GM18505 (cell line): Measurements from ENCODE around the gene LASP1NB.
"Not testable (repeated sequence)": the region's sequence is repeated elsewhere in the genome, so short reads cannot be mapped to it uniquely, and the experiment has no call there.

Source experiments
- ATAC-seq: cut with Tn5 transposase; IDR thresholded peaks from one replicate; pipeline ENCODE4 v1.9.1; 2021; ENCODE audit not compliant: unreplicated experiment
- POLR2A ChIP-seq: IDR thresholded peaks from 4 replicates; pipeline ENCODE4 v1.6.1; 2011; ENCODE audit warnings: borderline replicate concordance; ENCODE audit not compliant: insufficient read depth, insufficient read length; ENCODE audit errors: extremely low read depth

Gene LASP1NB

DNA sequence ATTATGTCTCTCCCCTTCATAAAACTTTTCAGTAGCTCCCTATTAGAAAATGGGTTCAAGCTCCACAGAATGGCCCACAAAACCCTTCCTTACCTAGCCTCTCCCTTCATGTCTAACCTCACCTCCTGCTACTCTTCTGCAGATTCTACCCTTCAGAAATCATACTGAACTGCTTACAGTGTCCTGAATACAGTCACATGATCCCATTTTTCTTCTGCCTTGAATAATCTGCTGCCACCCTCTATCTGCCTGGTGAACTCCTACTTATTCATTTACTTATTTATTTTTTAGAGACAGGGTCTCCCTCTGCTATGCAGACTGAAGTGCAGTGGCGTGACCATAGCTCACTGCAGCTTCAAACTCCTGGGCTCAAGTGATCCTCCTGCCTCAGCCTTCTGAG lies 15.0 kb downstream of the LASP1NB start:
- no peak for ATAC-seq
- TF ChIP-seq POLR2A: no peak

DNA sequence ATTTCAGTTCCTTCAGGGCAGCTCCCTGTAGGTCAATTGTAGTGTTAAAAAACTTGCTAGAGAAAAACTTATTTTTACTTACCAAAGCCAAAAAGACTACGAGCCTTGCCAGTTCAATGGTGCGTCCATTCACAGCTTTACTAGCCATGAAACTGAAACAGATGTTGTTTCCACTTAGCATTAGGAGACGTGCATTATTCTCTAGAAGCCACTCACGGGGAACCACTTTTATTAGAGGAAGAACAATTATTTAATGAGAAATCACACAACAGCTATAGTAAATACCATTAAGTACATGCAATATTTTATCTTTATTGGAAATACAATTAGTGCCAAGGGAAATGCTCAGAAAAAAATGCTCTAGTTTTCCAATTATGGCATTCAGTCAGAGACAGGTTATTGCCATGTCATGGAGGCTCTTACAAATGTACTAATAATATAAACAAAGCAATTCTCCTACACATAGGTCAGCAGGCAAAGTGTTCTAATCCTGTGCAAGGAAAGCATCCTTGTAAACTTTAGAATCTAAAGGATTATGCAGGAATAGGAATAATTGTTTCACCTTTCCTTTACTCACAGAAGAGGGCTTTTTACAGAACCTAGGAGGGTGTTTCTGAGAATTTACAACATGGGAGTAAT lies 17.4 kb downstream of the LASP1NB start:
- no peak for TF ChIP-seq POLR2A

DNA sequence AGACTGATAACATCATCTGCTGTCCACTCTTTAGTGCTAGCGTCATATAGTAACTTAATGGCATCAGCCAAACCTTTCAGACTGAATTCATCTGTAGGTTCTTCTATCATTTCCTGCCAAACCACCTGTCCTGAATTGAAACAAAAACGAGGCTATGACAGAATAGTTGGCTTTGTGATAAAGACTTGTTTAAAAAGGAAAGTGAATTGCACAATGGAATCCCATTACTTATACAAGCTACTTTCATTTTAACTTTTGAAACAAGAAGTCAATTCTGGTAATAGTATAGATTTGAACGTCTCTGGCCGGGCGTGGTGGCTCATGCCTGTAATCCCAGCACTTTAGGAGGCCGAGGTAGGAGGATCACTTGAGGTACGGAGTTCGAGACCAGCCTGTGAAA lies 18.2 kb downstream of the LASP1NB start:
- no peak for ATAC-seq
- no peak for TF ChIP-seq POLR2A

More for the DNA sequence above, 17.4 kb downstream of the LASP1NB start:
- no peak for ATAC-seq

DNA sequence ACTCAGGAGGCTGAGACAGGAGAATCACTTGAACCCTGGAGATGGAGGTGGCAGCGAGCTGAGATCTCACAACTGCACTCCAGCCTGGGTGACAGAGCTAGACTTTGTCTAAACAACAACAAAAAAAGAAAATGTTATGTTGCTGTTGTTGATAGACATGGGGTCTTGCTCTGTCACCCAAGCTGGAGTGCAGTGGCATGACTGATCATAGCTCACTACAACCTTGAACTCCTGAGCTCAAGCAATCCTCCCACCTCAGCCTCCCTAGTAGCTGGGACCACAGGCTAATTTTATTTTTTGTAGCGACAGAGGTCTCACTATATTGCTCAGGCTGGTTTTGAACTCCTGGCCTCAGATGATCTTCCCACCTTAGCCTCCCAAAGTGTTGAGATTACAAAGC lies 21.8 kb downstream of the LASP1NB start:
- TF ChIP-seq POLR2A: no peak
- ATAC-seq: no peak

DNA sequence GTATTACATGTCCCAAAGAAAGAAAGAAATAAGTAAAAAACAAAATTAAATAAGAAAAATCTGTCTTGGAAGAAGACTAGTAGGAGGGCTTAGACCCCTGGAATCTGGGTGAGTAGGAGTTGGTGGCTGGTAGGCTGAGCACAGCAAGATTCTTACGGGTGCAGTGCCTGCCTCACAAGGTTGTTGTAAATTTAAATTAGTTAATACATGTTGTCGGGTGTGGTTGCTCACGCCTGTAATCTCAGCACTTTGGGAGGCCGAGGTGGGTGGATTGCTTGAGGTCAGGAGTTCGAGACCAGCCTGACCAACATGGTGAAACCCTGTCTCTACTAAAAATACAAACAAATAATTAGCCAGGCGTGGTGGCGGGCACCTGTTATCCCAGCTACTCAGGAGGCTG lies 28.4 kb downstream of the LASP1NB start:
- not testable (repeated sequence) for ATAC-seq

DNA sequence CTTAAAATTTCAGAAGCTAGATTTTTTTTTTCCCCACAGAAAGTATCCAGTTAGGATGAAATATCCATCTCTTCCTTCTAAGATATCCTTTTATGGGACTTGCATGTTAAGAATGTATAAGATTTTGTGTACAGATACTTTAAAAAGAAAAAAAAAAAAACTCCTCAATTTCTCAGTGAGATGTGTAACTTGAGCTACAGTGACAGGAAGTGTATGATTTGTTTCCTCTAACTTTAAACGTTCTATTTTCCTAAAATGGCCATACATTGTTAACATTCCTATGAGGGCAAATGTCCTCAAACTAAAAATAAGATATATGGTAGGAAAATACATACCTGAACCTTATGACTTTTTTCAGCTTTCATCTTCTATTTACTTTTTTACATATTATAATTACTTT lies 32.9 kb downstream of the LASP1NB start:
- ATAC-seq: no peak

DNA sequence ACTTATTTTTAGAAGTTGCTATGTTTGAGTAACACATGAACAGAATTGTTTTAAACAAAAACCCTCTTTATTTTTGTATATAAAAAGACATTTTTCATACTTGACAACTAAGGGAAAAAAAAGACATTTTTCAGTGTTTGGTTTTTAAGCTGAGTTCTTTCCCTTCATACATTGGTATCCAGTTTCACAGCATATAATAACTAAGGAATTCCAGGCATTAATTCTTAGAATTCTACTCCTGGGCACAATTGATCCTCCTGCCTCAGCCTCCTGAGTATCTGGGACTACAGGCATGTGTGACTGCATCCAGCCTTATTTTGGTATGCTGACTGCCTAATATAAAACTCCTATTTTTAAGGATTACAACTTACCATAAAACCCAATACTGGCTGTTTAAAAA lies 33.3 kb downstream of the LASP1NB start:
- TF ChIP-seq POLR2A: no peak
- no peak for ATAC-seq

More for the DNA sequence above, 32.9 kb downstream of the LASP1NB start:
- no peak for TF ChIP-seq POLR2A

DNA sequence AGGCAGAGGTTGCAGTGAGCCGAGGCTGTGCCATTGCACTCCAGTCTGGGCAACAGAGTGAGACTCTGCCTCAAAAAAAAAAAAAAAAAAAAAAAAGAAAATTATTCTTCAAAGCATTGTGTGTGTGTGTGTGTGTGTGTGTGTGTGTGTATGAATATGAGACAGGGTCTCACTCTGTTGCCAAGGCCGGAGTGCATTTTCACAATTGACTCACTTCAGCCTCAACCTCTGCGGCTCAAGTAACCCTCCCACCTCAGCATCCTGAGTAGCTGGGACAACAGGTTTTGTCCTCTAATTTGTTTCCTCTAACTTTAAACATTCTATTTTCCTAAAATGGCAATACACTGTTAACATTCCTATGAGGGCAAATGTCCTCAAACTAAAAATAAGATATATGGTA lies 34.1 kb downstream of the LASP1NB start:
- no peak for TF ChIP-seq POLR2A
- no peak for ATAC-seq

DNA sequence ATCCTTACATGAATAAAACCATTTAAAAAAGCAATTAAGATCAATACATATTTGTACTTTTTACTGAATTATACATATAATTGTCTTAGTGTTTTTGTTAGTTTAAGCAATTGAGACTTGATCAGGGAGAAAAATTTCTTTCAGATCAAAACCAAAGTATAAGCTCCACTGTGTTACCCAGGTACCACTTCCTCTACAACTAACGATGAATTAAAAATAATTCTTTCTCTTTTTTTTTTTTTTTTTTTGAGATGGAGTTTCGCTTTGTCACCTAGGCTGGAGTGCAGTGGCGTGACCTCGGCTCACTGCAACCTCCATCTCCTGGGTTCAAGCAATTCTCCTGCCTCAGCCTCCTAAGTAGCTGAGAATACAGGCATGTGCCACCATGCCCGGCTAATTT lies 35.0 kb downstream of the LASP1NB start:
- no peak for TF ChIP-seq POLR2A
- no peak for ATAC-seq

DNA sequence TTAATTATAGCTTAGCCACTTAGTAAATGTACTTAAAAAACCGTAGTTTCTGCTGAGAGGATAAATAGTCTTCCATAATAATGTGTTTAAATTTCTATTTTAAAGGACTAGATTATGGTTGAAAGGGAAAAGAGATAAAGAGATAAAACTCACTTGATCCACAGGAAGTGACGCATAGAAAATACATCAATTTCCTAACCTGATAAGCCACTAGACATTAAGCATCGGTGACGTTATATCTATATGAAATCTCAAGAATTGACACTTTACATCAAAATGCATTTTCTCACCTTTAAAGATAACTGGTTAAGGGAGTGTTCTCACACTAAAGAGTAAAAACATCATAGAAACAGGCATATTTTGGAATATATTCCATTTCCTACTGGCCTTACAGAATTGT lies 36.0 kb downstream of the LASP1NB start:
- no peak for ATAC-seq
- TF ChIP-seq POLR2A: no peak

DNA sequence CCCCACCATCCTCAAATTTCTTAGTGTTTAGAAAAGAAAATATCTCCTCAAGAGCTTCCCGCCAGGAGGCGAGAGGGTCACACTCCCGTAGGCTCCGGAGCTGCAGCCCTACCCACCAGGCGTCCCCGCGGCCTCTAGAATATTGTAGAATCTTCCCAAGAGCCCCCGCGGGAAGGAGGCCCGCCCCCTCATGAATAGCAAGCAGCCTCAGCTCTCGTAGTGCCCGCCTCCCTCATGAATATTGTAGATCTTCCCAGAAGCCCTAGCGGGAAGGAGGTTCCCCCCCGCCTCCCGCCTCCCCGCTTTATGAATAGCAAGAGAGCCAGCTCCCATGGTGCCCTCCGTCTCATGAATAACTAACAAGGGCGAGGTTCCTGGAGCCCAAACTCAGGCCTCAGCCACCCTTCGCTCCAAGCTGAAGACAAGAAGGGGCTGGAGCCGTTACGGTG lies 41.9 kb downstream of the LASP1NB start, which contains the start of gene FBXO47:
Gene FBXO47 (minus strand): TSS at position 114 of the 449 bp plus-strand sequence. CDS start 4,378 bp downstream, outside the sequence.
- TF ChIP-seq POLR2A: peak; percentile 47
- no peak for ATAC-seq

DNA sequence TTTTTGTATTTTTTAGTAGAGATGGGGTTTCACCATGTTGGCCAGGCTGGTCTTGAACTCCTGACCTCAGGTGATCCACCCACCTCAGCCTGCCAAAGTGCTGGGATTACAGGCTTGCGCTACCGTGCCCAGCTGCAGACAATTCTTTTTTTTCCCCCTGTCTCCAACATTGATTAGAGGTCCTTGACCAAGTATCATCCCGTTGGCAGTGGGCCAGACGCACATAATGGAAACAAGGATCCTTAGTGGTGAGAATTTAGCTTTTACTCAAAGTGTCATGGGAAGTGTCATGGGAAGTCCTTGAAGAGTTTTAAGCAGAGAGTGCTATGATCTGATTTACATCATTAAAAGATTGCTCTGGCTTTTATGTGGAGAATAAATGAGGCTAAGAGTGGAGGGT lies 43.9 kb downstream of the LASP1NB start:
- no peak for ATAC-seq
- TF ChIP-seq POLR2A: no peak

DNA sequence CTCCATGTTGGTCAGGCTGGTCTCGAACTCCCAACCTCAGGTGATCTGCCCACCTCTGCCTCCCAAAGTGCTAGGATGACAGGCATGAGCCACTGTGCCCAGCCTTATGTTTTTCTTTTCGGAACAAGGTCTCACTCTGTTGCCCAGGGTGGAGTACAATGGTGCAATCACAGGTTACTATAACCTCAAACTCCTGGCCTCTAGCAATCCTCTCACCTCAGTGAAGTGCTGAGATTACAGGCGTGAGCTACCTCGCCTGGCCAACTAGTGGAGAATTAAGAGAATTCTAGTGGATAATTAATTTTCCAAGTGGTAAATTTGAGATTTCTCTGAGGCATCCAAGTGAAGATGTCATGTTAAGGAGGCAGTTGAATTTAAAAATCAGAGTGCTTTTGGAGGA lies 44.7 kb downstream of the LASP1NB start:
- ATAC-seq: no peak
- TF ChIP-seq POLR2A: no peak

DNA sequence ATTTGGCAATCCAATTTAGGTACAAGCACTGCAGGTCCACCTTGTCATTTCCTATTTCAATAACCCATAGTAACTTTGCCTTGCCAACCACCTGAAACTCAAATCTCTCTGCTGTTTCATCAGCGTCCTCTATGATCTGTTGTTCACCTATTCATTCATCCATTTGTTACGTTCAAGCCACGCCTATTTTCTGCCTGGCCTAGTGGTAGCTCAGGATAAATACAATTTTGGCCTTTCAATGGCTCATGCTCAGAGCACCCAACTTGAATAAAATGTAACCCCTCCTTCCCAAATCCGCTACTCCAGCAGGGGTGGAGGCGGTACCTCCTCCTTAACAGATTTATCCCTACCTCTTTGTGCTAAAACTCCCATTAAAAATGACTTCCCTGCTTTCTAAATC lies 45.4 kb downstream of the LASP1NB start:
- ATAC-seq: no peak
- TF ChIP-seq POLR2A: no peak

DNA sequence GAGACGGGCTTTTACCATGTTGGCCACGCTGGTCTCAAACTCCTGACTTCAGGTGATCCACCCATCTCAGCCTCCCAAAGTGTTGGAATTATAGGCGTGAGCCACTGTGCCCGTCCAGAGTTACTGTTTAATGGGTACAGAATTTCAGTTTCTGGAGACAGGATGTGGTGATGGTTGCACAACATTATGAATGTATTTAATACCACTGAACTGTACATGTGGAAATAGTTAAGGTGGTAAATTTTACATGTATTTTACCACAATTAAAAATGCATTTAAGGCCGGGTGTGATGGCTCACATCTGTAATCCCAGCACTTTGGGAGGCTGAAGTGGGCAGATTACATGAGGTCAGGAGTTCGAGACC lies 50.8 kb downstream of the LASP1NB start:
- not testable (repeated sequence) for ATAC-seq
